Kidney (tissue), 14 donors: ENCODE data around the gene DHRS3. TPM values are rescaled to one million over a fixed set of nuclear protein-coding genes. Genes with fewer than 3 reads are reported as not detected.
"Not testable (repeated sequence)": the region's sequence is repeated elsewhere in the genome, so short reads cannot be mapped to it uniquely, and the experiment has no call there.

Experiments
- DNase-seq, 5 donors: peaks; one replicate each; pipeline ENCODE4 v3.0.0-alpha.2; 2013 to 2020
- FAIRE-seq: peaks from 2 replicates; lab custom pipeline; 2012; peaks lifted over from hg19 to GRCh38; lab: Jason Lieb, UNC
- H3K27ac ChIP-seq, 2 donors: one replicate each; pipeline ENCODE4 v1.7.0; 2013; ENCODE audit warnings: low read depth in 2 of 2, low read length in 2 of 2, inconsistent platforms in 1 of 2
- H3K27me3 ChIP-seq: one replicate; pipeline ENCODE4 v1.7.1; 2013; ENCODE audit warnings: low read length, inconsistent platforms; ENCODE audit not compliant: control insufficient read depth, insufficient read depth
- H3K36me3 ChIP-seq, 3 donors: one replicate each; pipeline versions ENCODE4 v1.7.0 to v1.7.1; 2013; ENCODE audit warnings: low read length in 3 of 3, control low read depth in 1 of 3, inconsistent platforms in 1 of 3; ENCODE audit not compliant: insufficient read depth in 3 of 3, control insufficient read depth in 2 of 3
- H3K4me1 ChIP-seq, 3 donors: one replicate each; pipeline versions ENCODE4 v1.7.0 to v1.7.1; 2013; ENCODE audit warnings: low read length in 3 of 3, inconsistent platforms in 1 of 3, low read depth in 1 of 3; ENCODE audit not compliant: control insufficient read depth in 2 of 3, insufficient read depth in 2 of 3
- H3K4me3 ChIP-seq, 3 donors: one replicate each; pipeline versions ENCODE4 v1.7.0 to v1.8.1; 2013; ENCODE audit warnings: low read length in 3 of 3, control low read depth in 1 of 3, inconsistent platforms in 1 of 3
- H3K9ac ChIP-seq, 3 donors: one replicate each; pipeline versions ENCODE4 v1.7.0 to v1.7.1; 2013; ENCODE audit warnings: low read length in 3 of 3, control low read depth in 1 of 3, inconsistent platforms in 1 of 3
- H3K9me3 ChIP-seq, 3 donors: one replicate each; pipeline versions ENCODE4 v1.7.0 to v1.7.1; 2013; ENCODE audit warnings: low read length in 3 of 3, control low read depth in 1 of 3, inconsistent platforms in 1 of 3; ENCODE audit not compliant: control insufficient read depth in 2 of 3, insufficient read depth in 1 of 3
- CTCF ChIP-seq: IDR thresholded peaks from 3 replicates; pipeline ENCODE4 v1.5.1; 2012; ENCODE audit warnings: mild to moderate bottlenecking, moderate library complexity, borderline replicate concordance; ENCODE audit not compliant: insufficient read depth; ENCODE audit errors: extremely low read depth
- intact Hi-C: fragments of 100-400 bp; cut with DNase I; formaldehyde crosslinking; loops from one replicate; pipeline ENCODE4 v1.11.1; 2022
- polyA plus RNA-seq: library from polyadenylated mRNA; stranded (reverse); fragments of 350-450 nt; fragmentation: Illumina TruSeq; extraction: RNeasy Lipid Tissue Mini Kit (QIAGEN cat#74804); gene quantifications from one replicate; pipeline ENCODE4 v1.2.3, GENCODE V29; 2014; ENCODE audit warnings: low read depth, low replicate concordance; ENCODE audit not compliant: insufficient read depth
- total RNA-seq: library from RNA; stranded (reverse); fragmentation: NEBNext Ultra II Directional; extraction: Animal tissue kit (Norgen Biotek cat#: 25700); gene quantifications from one replicate; pipeline ENCODE4 v1.2.1, GENCODE V29; 2021
- donor health status: control.
- donor health status: control.
- donor health status: control.
- donor health status: control.
- donor health status: control.
- donor health status: DM: yes; HTN: yes; CAD: no.
- donor health status: Normal renal cell carcinoma (clear cell type).

Gene DHRS3
- total and polyA plus RNA-seq, 2 donors from 2014 or later = 44.8 to 97.1 TPM

- FAIRE-seq (no peak), DNase-seq (peak in 3 of 5 donors; percentile 41 to 93 (median 93))
- Histone ChIP-seq H3K36me3 (no peaks in the 10 kb centered on the region), H3K4me3 (no peak overlapping the region), H3K27ac (peak overlapping the region in 1 of 2 donors; percentile 15), H3K4me1 (peaks cover 0 to 4% (median 0%) of the 10 kb centered on the region in 3 donors), H3K9me3 (no peaks in the 10 kb centered on the region), H3K27me3 (no peaks in the 10 kb centered on the region), H3K9ac (no peak overlapping the region)
- TF ChIP-seq CTCF = no peak
- intact Hi-C loops = loop anchor here (10.0 kb wide), 1 partner anchor 335 kb away; no protein-coding TSS in a partner anchor
Measured at GRCh38 chr1:12649971-12650421, 32.0 kb upstream of the DHRS3 start.

GRCh38 chr1:12648741-12649140 is 30.7 kb upstream of the DHRS3 start:
- FAIRE-seq = no peak
- TF ChIP-seq CTCF = no peak
- H3K9ac ChIP-seq = no peak overlapping the region
- H3K36me3 ChIP-seq = no peaks in the 10 kb centered on the region
- H3K9me3 ChIP-seq = no peaks in the 10 kb centered on the region
- no peaks in the 10 kb centered on the region for H3K27me3 ChIP-seq
- no peak overlapping the region for H3K4me3 ChIP-seq
- H3K27ac ChIP-seq = no peak overlapping the region
- DNase-seq = no peak
- intact Hi-C loops = no loop called here
- peaks cover 0 to 4% (median 0%) of the 10 kb centered on the region in 3 donors for H3K4me1 ChIP-seq

GRCh38 chr1:12645401-12645800 is 27.4 kb upstream of the DHRS3 start:
- H3K27me3 ChIP-seq, H3K36me3 ChIP-seq, H3K4me1 ChIP-seq, H3K27ac ChIP-seq, H3K9ac ChIP-seq, FAIRE-seq, intact Hi-C loops, DNase-seq, H3K4me3 ChIP-seq: not testable (repeated sequence)
- H3K9me3 ChIP-seq = peaks cover 0 to 10% (median 0%) of the 10 kb centered on the region in 3 donors

- no peak overlapping the region for H3K27ac ChIP-seq
- H3K36me3 ChIP-seq = no peaks in the 10 kb centered on the region
- intact Hi-C loops = no loop called here
- FAIRE-seq (no peak), DNase-seq (no peak)
- H3K9ac ChIP-seq = no peak overlapping the region
- no peak for TF ChIP-seq CTCF
- peaks cover 0 to 15% (median 0%) of the 10 kb centered on the region in 3 donors for H3K9me3 ChIP-seq
- H3K4me1 ChIP-seq = peaks cover 0 to 4% (median 0%) of the 10 kb centered on the region in 3 donors
- no peaks in the 10 kb centered on the region for H3K27me3 ChIP-seq
- no peak overlapping the region for H3K4me3 ChIP-seq
Measured at GRCh38 chr1:12644829-12645228, 26.8 kb upstream of the DHRS3 start.
